Ishikawa (cell line): Measurements from ENCODE around the gene PLEKHH1.

Source experiments
- CEBPB ChIP-seq: IDR thresholded peaks from 2 replicates; pipeline ENCODE4 v1.6.1; 2012
- EP300 ChIP-seq: IDR thresholded peaks from 2 replicates; pipeline ENCODE4 v1.6.1; 2012; ENCODE audit warnings: borderline replicate concordance
- MAX ChIP-seq: IDR thresholded peaks from 2 replicates; pipeline ENCODE4 v1.6.1; 2012
- NFIC ChIP-seq: IDR thresholded peaks from 2 replicates; pipeline ENCODE4 v1.6.1; 2012
- REST ChIP-seq: IDR thresholded peaks from 2 replicates; pipeline ENCODE4 v1.6.1; 2012; ENCODE audit warnings: low read depth, mild to moderate bottlenecking
- TAF1 ChIP-seq: IDR thresholded peaks from 2 replicates; pipeline ENCODE4 v1.6.1; 2012; ENCODE audit warnings: low read depth, mild to moderate bottlenecking
- USF1 ChIP-seq: IDR thresholded peaks from 2 replicates; pipeline ENCODE4 v1.6.1; 2012
- YY1 ChIP-seq: IDR thresholded peaks from 2 replicates; pipeline ENCODE4 v1.6.1; 2012; ENCODE audit warnings: low read depth
- ZBTB7A ChIP-seq: IDR thresholded peaks from 2 replicates; pipeline ENCODE4 v1.6.1; 2012; ENCODE audit warnings: low read depth

GRCh38 chr14:67544590-67544989 is 11.5 kb downstream of the PLEKHH1 start:
- TF ChIP-seq EP300 (no peak), TAF1 (no peak), NFIC (no peak), USF1 (no peak), YY1 (no peak), MAX (no peak), CEBPB (no peak), REST (no peak), ZBTB7A (no peak)
